OCI-LY1 (cell line): ENCODE results near the gene MAD1L1.

ENCODE experiments used
- EZH2 ChIP-seq: fragments of 200-600 bp; sonication (generic), shearing (Covaris generic); IDR thresholded peaks from 2 replicates; pipeline ENCODE4 v1.8.0; 2017; ENCODE audit warnings: borderline replicate concordance, mixed run types, mild to moderate bottlenecking, antibody characterized with exemption, low read length, moderate library complexity, mixed read lengths
- TF ChIP-seq, protein P1 (sequence below): fragments of 200-600 bp; sonication (generic), shearing (Covaris generic); IDR thresholded peaks from 2 replicates; pipeline ENCODE4 v1.5.1; 2017; ENCODE audit warnings: mild to moderate bottlenecking, antibody characterized with exemption, low read length, moderate library complexity, mixed read lengths

GRCh38 chr7:2072798-2073197 lies 159.9 kb downstream of the MAD1L1 start:
- TF ChIP-seq, protein P1, sequence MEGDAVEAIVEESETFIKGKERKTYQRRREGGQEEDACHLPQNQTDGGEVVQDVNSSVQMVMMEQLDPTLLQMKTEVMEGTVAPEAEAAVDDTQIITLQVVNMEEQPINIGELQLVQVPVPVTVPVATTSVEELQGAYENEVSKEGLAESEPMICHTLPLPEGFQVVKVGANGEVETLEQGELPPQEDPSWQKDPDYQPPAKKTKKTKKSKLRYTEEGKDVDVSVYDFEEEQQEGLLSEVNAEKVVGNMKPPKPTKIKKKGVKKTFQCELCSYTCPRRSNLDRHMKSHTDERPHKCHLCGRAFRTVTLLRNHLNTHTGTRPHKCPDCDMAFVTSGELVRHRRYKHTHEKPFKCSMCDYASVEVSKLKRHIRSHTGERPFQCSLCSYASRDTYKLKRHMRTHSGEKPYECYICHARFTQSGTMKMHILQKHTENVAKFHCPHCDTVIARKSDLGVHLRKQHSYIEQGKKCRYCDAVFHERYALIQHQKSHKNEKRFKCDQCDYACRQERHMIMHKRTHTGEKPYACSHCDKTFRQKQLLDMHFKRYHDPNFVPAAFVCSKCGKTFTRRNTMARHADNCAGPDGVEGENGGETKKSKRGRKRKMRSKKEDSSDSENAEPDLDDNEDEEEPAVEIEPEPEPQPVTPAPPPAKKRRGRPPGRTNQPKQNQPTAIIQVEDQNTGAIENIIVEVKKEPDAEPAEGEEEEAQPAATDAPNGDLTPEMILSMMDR: no peak
- TF ChIP-seq EZH2: no peak
